IPS-15b (cell line): ENCODE results near the gene AQP2.

ENCODE experiments used
- H3K27me3 ChIP-seq: one replicate; pipeline ENCODE4 v1.6.1; 2013; ENCODE audit warnings: low read length; ENCODE audit not compliant: control insufficient read depth, insufficient read depth
- H3K36me3 ChIP-seq: one replicate; pipeline ENCODE4 v1.6.1; 2013; ENCODE audit warnings: low read length; ENCODE audit not compliant: control insufficient read depth, insufficient read depth
- H3K4me1 ChIP-seq: one replicate; pipeline ENCODE4 v1.6.1; 2013; ENCODE audit warnings: mild to moderate bottlenecking, low read length; ENCODE audit not compliant: control insufficient read depth, insufficient read depth
- H3K4me3 ChIP-seq: one replicate; pipeline ENCODE4 v1.5.1; 2013; ENCODE audit warnings: low read depth, low read length
- H3K9ac ChIP-seq: one replicate; pipeline ENCODE4 v1.6.1; 2013; ENCODE audit warnings: low read depth, mild to moderate bottlenecking, low read length
- H3K9me3 ChIP-seq: one replicate; pipeline ENCODE4 v1.6.1; 2013; ENCODE audit warnings: mild to moderate bottlenecking, low read length; ENCODE audit not compliant: control insufficient read depth, insufficient read depth

Gene AQP2

GRCh38 chr12:49950273-49951251 is at the start of gene AQP2:
Gene AQP2 (plus strand): TSS chr12:49950737. CDS start chr12:49950831, 94 bp downstream.
- Histone ChIP-seq H3K27me3 (peaks cover 6% of the 10 kb centered on the region), H3K36me3 (no peaks in the 10 kb centered on the region), H3K4me1 (peaks cover 11% of the 10 kb centered on the region), H3K4me3 (no peak within 1 kb of the TSS), H3K9me3 (no peaks in the 10 kb centered on the region), H3K9ac (no peak within 1 kb of the TSS)

GRCh38 chr12:49901026-49901425 is 49.5 kb upstream of the AQP2 start:
- Histone ChIP-seq H3K27me3 (peaks cover 19% of the 10 kb centered on the region), H3K36me3 (no peaks in the 10 kb centered on the region), H3K4me1 (peaks cover 3% of the 10 kb centered on the region), H3K4me3 (no peak overlapping the region), H3K9me3 (no peaks in the 10 kb centered on the region), H3K9ac (no peak overlapping the region)

- peaks cover 19% of the 10 kb centered on the region for H3K27me3 ChIP-seq
- no peaks in the 10 kb centered on the region for H3K9me3 ChIP-seq
- no peak overlapping the region for H3K9ac ChIP-seq
- peaks cover 3% of the 10 kb centered on the region for H3K4me1 ChIP-seq
- H3K36me3 ChIP-seq = no peaks in the 10 kb centered on the region
- no peak overlapping the region for H3K4me3 ChIP-seq
Observed at GRCh38 chr12:49901986-49902385, 48.6 kb upstream of the AQP2 start.

- Histone ChIP-seq H3K9me3 (no peaks in the 10 kb centered on the region), H3K4me3 (no peak overlapping the region), H3K9ac (no peak overlapping the region), H3K27me3 (peaks cover 19% of the 10 kb centered on the region), H3K36me3 (no peaks in the 10 kb centered on the region), H3K4me1 (peaks cover 3% of the 10 kb centered on the region)
Observed at GRCh38 chr12:49902399-49903350, 47.9 kb upstream of the AQP2 start.

- H3K9me3 ChIP-seq = no peaks in the 10 kb centered on the region
- H3K27me3 ChIP-seq = peaks cover 19% of the 10 kb centered on the region
- no peak overlapping the region for H3K9ac ChIP-seq
- H3K4me1 ChIP-seq = peaks cover 3% of the 10 kb centered on the region
- peak overlapping the region; percentile 26 for H3K4me3 ChIP-seq
- H3K36me3 ChIP-seq = no peaks in the 10 kb centered on the region
Observed at GRCh38 chr12:49903351-49903699, 47.2 kb upstream of the AQP2 start.

- peak within 1 kb of the TSS; percentile 46 for H3K4me3 ChIP-seq
Observed at GRCh38 chr12:49903700-49904423, 46.7 kb upstream of the AQP2 start, which contains the start of gene FAIM2. Gene FAIM2 (minus strand): TSS chr12:49903900. CDS start chr12:49903792, 108 bp downstream.

GRCh38 chr12:49904601-49905000 is 45.9 kb upstream of the AQP2 start:
- Histone ChIP-seq H3K4me3 (no peak overlapping the region), H3K4me1 (peaks cover 7% of the 10 kb centered on the region), H3K27me3 (peaks cover 21% of the 10 kb centered on the region), H3K9me3 (no peaks in the 10 kb centered on the region), H3K36me3 (no peaks in the 10 kb centered on the region), H3K9ac (no peak overlapping the region)

More at GRCh38 chr12:49903700-49904423, 46.7 kb upstream of the AQP2 start, which contains the start of gene FAIM2:
- no peaks in the 10 kb centered on the region for H3K36me3 ChIP-seq
- H3K27me3 ChIP-seq = peaks cover 19% of the 10 kb centered on the region
- no peaks in the 10 kb centered on the region for H3K9me3 ChIP-seq
- H3K9ac ChIP-seq = no peak within 1 kb of the TSS
- H3K4me1 ChIP-seq = peaks cover 3% of the 10 kb centered on the region

- Histone ChIP-seq H3K9ac (no peak overlapping the region), H3K4me1 (peaks cover 10% of the 10 kb centered on the region), H3K27me3 (peaks cover 21% of the 10 kb centered on the region), H3K36me3 (no peaks in the 10 kb centered on the region), H3K9me3 (no peaks in the 10 kb centered on the region), H3K4me3 (no peak overlapping the region)
Observed at GRCh38 chr12:49905718-49906314, 44.7 kb upstream of the AQP2 start.

GRCh38 chr12:49907352-49907751 is 43.2 kb upstream of the AQP2 start:
- peaks cover 21% of the 10 kb centered on the region for H3K27me3 ChIP-seq
- peaks cover 10% of the 10 kb centered on the region for H3K4me1 ChIP-seq
- no peak overlapping the region for H3K4me3 ChIP-seq
- no peaks in the 10 kb centered on the region for H3K36me3 ChIP-seq
- no peaks in the 10 kb centered on the region for H3K9me3 ChIP-seq
- no peak overlapping the region for H3K9ac ChIP-seq

GRCh38 chr12:49909356-49909755 is 41.2 kb upstream of the AQP2 start:
- Histone ChIP-seq H3K9ac (no peak overlapping the region), H3K27me3 (peaks cover 12% of the 10 kb centered on the region), H3K9me3 (no peaks in the 10 kb centered on the region), H3K4me1 (peaks cover 10% of the 10 kb centered on the region), H3K4me3 (no peak overlapping the region), H3K36me3 (no peaks in the 10 kb centered on the region)

- Histone ChIP-seq H3K9ac (no peak overlapping the region), H3K9me3 (no peaks in the 10 kb centered on the region), H3K27me3 (peaks cover 7% of the 10 kb centered on the region), H3K36me3 (no peaks in the 10 kb centered on the region), H3K4me1 (peaks cover 10% of the 10 kb centered on the region), H3K4me3 (no peak overlapping the region)
Observed at GRCh38 chr12:49909826-49910225, 40.7 kb upstream of the AQP2 start.
